ENCODE measurements around the gene DTX1.

Gene DTX1

DNA sequence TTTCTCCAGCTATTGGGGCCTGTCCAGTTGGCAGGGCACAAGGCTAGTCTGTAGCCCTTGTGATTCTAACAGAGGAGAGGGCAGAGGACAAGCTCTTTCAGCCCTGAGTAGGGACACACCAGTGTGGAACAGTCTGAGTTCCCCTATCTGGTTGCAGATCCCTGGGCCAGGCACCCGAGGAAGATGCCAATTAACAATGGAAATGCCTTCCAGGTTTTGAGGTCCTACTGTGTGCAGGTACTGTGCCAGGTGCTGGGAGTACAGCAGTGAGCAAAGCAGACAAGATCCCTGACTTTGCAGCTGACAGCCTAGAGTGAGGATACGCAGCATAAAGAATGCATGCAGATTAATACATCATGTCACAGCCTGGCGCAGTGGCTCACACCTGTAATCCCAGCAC, 17.1 kb downstream of the DTX1 start:
- no peak for DNase-seq (ENCODE audit: extremely low read depth, low read depth)
- TF ChIP-seq, protein P1, sequence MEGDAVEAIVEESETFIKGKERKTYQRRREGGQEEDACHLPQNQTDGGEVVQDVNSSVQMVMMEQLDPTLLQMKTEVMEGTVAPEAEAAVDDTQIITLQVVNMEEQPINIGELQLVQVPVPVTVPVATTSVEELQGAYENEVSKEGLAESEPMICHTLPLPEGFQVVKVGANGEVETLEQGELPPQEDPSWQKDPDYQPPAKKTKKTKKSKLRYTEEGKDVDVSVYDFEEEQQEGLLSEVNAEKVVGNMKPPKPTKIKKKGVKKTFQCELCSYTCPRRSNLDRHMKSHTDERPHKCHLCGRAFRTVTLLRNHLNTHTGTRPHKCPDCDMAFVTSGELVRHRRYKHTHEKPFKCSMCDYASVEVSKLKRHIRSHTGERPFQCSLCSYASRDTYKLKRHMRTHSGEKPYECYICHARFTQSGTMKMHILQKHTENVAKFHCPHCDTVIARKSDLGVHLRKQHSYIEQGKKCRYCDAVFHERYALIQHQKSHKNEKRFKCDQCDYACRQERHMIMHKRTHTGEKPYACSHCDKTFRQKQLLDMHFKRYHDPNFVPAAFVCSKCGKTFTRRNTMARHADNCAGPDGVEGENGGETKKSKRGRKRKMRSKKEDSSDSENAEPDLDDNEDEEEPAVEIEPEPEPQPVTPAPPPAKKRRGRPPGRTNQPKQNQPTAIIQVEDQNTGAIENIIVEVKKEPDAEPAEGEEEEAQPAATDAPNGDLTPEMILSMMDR (IDR thresholded peaks at IDR 0.05; ENCODE audit: low read depth, low read length), result no peak

DNA sequence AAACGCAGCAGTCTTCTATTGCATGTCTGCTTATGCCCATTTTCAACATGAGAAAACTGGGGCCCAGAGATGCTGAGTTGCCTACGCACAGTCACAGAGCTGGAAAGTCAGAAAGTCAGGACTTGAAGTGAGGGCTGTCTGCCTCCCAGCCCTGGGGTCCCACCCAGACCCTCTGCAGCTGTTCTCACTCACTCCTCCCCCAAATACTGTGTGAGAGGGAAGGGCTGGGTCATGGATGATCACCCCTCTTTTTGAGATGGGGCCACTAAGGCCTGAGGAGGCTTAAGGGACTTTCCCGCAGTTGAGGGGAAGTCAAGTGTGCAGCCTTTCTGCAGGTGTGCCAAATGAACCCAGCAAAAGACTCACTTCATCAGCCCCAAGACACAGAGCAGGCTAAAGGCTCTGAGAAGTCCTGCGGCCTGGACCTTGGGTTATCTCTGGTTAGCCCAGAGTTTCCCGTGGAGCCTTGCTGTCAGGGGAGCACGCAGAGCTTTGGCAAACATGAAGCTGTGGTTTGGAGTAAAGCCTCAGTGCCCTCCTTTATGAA, 18.7 kb downstream of the DTX1 start:
- DNase-seq (ENCODE audit: extremely low read depth, low read depth), result no peak
- TF ChIP-seq, protein P1 (IDR thresholded peaks at IDR 0.05; ENCODE audit: low read depth, low read length), result no peak

DNA sequence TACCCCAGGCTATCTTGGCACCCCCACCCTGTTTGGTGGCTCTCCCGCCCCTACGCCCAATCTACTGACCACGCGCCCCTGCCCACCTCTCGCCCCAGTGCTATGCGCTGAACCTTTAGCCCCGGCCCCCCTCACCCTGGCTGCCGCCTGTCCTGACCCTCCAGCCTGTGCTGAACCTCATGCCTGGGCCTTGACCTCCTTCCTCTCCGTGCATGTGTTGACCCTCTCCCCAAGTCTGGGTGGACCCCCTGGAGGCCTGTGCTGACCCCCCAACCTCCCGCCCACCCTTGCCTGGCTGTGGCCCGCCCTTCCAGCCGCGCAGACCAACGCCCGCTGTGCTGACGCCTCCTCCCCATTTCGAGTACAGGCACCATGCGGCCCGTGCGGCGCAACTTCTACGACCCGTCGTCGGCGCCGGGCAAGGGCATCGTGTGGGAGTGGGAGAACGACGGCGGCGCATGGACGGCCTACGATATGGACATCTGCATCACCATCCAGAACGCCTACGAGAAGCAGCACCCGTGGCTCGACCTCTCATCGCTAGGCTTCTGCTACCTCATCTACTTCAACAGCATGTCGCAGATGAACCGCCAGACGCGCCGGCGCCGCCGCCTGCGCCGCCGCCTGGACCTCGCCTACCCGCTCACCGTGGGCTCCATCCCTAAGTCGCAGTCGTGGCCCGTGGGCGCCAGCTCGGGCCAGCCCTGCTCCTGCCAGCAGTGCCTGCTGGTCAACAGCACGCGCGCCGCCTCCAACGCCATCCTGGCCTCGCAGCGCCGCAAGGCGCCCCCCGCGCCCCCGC, 20.7 kb downstream of the DTX1 start:
- TF ChIP-seq, protein P1 (IDR thresholded peaks at IDR 0.05; ENCODE audit: low read depth, low read length), result no peak
- DNase-seq (ENCODE audit: extremely low read depth, low read depth), result no peak

DNA sequence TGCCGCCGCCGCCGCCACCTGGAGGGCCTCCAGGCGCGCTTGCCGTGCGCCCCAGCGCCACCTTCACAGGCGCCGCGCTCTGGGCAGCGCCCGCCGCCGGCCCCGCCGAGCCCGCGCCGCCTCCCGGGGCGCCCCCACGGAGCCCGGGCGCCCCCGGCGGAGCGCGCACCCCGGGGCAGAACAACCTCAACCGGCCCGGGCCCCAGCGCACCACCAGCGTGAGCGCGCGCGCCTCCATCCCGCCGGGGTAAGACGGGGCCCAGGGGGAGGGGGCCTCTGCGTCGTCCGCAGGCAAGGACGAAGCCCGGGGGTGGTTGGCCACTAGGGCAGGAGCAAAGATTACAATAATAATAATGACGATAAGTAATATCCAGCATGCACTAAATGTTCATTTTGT, 21.3 kb downstream of the DTX1 start:
- TF ChIP-seq, protein P1 (IDR thresholded peaks at IDR 0.05; ENCODE audit: low read depth, low read length), result no peak
- DNase-seq (ENCODE audit: extremely low read depth, low read depth), result no peak

DNA sequence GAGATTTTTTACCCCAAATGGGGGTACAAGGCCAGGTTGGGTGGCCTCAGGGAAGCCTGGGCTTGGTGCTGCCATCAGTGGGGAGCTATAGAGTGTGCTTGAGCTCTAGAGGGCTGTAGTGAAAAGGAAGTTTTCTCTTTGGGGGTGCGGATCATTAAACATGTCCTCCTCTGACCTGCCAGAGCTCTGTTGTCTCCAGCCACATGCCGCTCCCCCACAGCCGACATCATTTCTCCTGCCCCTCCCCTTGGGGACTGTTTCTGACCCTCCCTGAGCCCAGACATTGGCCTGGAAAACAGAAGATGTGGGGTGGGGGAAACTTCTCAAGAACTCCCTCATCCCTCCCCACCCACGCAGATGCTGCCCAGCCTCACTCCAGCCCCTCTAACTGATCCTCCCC, 25.3 kb downstream of the DTX1 start:
- no peak for DNase-seq (ENCODE audit: extremely low read depth, low read depth)
- TF ChIP-seq, protein P1 (IDR thresholded peaks at IDR 0.05; ENCODE audit: low read depth, low read length), result no peak

DNA sequence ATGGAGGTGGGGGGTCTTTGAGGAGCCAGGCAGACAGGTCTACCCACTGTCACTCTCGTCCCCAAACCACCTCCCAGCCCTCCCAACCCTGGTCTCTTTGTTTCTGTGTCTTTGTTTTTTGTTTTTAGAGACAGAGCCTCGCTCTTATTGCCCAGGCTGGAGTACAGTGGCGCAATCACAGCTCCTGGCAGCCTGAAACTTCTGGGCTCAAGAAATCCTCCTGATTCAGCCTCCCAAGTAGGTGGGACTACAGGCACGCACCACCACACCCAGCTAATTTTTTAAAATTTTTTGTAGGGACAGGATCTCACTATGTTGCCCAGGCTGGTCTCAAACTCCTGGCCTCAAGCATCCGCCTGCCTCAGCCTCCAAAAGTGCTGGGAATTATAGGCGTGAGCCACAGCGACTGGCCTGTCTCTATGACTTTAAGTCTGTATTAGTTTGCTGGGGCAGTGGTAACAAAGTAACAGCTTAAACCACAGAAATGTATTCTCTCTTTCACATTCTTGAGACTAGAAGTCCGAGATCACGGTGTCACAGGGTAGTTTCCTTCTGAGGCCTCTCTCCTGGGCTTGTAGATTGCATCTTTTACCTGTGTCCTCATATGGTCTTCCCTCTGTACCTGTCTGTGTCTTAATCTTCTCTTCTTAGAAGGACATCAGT, 26.1 kb downstream of the DTX1 start:
- TF ChIP-seq, protein P1 (IDR thresholded peaks at IDR 0.05; ENCODE audit: low read depth, low read length), result no peak
- no peak for DNase-seq (ENCODE audit: extremely low read depth, low read depth)

DNA sequence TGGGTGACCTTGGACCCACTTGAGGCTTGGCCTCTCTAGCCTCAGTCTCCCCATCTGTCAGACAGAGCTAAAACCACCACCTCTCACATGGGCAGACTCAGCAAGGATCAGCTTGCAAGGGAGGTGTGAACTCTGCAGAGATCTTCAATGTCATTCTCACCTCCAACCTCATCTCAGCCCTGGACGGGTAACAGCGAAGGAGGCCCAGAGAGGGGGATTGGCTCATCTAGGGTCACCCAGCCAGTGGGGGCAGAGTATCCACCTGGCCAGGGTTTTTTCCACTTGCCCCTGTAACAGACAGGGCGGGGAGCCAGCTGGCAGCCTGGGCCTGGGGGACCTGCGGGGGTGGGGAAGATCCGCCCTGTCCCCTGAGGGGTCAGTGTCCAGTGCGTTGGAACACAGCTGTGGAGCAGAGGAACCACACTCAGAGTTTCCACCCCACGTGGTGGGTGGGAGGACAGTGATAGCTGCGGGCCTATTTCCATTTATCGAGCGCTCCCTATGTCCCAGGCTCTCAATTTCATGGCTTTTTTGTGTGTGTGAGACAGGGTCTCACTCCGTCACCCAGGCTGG, 27.4 kb downstream of the DTX1 start:
- TF ChIP-seq, protein P1 (IDR thresholded peaks at IDR 0.05; ENCODE audit: low read depth, low read length), result no peak
- DNase-seq (ENCODE audit: extremely low read depth, low read depth), result no peak

All from AG09319 (cell line).